Frontal cortex (tissue), 4 donors: ENCODE data around the gene TBX2. TPM values are rescaled to one million over a fixed set of nuclear protein-coding genes. Genes with fewer than 3 reads are reported as not detected.
A peak's percentile ranks its signal among the peaks of the same experiment; 100 is the strongest.

Experiments
- DNase-seq, 2 donors: peaks; one replicate each; pipeline ENCODE4 v3.0.0; 2012; ENCODE audit warnings: low spot score in 2 of 2
- FAIRE-seq: peaks from 2 replicates; lab custom pipeline; 2012; peaks lifted over from hg19 to GRCh38; lab: Jason Lieb, UNC
- total RNA-seq: library from RNA; depleted of rRNA; stranded (reverse); fragments of >200 nt; gene quantifications from one replicate; pipeline ENCODE4 v1.2.3, GENCODE V29; 2014
- donor health status: control.
- donor health status: control.
- donor health status: control.

TBX2 gene
- total RNA-seq, 1 donor from 2014 or later, result 1.2 TPM

DNA sequence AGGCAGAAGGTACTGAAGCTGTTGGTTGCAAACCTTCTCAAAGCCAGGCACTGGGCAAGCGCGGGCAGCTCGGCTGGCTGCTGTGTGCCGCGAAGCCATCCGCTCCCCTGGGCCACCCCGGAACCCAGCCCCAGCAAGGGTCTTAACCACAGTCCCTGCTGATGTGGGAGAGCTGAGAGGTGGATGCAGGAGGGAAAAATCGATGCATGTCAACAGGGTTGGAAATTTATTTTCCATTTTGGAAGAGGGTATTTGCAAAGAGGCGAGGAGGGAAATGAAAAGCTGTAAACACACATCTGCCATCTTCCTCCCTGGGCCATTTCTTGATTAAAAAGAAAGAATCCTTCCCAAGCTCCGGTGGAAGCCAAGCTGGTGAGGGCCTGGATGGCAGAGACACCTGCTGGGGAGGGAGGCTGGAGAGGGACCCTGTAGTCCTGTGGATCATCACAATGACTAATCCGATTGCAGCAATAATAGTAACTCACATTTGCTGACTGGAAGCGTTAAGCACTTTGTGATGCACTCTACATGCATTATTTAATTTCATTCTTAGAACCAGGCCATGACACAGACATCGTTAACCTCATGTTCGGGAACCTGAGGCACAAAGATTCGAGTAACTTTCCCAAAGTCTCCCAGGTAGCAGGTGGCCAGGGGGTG is 13.9 kb upstream of the TBX2 start:
- no peak for DNase-seq

DNA sequence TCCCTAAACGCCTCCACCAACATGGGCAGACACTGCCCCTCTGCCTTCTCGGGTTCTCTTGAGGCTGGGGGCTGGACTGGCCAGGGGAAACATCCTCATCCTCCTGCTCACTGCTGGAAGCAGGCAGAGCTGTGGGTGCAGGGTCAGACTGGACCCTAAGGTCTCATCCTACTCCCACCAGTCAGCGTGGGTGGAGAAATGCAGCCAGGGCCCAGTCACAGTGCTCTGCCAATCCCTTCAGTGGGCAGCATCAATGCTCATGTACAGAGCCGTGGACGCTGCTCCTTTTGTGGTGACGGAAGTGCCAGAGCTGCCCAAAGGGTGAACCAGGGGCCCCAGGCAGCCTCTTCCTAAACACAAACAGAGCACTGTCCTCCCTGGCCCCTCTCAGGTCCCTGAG is 13.4 kb upstream of the TBX2 start:
- FAIRE-seq (no peak), DNase-seq (no peak)

More for the DNA sequence above, 13.9 kb upstream of the TBX2 start:
- FAIRE-seq, result no peak

DNA sequence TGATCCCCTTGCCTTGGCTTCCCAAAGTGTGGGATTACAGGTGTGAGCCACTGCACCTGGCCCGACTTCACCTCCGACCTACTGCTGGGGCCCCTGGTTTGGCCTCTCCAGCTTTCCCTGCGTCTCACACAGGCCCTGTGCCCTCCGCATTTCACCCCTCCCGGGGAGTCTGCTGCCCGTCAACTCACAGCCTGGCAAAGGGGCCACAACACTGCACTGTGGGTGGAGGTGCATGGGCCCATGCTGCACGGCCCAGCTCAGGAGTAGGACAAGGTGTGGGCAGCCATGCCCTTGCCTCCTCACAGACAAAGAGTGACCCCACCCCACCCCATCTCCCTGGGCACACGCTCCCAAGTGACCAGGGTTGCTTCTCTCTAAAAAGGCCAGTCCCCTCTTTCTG is 12.6 kb upstream of the TBX2 start:
- FAIRE-seq, result no peak
- DNase-seq, result no peak

DNA sequence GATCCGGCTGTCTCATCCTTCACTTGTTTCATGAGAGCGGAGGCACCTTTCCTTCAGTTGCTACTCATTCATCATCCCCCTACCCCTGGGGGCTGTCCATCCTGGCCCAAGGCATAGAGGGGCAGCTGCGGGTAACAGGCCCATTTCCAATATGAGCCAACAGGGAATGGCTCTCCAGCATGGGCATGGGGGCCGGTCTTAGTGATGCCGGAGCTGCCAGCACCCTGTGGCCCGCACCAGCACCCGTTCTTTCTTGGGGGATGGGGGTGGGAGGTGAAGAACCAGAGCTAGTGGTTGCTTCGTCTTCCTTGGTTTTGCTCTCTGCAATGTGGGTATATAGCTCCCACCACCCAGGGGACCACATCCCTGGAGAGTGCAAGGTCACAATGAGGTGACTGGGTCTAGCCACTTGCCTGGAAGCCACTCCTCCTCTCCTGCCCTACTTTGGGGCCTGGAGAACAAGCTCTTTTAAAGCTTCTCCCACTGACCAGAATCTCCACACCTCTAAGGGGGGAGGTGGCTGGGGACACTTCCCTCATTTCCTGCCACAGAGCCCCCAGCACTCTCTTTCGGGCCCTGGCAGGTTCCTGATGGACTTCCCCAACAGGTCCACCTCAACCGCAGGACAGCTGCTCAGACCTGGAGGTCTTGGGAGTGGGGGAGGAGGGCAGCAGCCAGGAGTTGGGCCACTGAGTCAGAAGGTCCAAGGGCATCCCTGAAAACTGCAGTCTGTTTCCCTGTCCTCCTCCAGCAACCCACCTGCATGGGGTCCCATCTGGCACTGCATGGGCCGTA is 11.9 kb upstream of the TBX2 start:
- DNase-seq (no peak), FAIRE-seq (no peak)

DNA sequence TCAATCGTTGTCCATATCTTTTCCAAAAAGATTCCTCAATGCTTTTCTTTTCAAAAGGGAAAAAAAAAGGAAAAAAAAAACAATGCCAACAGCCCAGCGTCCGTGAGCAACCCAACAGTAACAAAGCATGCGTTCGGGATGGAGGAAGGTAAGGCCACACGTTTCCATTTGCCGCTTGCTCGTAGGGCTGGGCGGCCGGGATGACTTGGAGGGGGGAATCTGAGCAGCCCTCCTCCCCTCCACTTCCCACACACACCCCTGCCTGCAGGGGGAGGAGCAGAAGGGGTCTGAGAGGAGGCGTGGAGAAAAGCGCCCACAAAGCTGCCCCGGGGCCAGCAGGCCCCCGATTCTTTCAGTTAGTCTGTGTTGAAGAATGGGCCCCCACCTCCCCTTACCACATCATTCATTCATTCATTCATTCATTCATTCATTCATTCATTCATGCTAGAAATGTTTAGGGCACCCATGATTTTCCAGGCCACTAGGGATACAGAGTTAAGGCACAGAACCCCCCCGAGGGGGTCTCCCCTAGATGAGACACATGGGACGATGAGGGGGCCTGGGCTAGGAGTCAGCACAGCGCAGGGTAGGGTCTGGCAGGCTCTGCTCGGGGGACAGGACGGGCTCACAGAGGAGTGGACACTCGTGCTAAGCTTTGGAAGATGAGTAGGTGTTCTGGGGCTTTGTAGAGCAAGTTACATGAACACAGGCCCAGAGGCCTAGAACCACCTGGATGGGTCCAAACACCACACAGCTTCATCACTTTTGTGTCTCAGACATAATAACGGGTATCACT is 10.9 kb upstream of the TBX2 start:
- DNase-seq (no peak), FAIRE-seq (no peak)

DNA sequence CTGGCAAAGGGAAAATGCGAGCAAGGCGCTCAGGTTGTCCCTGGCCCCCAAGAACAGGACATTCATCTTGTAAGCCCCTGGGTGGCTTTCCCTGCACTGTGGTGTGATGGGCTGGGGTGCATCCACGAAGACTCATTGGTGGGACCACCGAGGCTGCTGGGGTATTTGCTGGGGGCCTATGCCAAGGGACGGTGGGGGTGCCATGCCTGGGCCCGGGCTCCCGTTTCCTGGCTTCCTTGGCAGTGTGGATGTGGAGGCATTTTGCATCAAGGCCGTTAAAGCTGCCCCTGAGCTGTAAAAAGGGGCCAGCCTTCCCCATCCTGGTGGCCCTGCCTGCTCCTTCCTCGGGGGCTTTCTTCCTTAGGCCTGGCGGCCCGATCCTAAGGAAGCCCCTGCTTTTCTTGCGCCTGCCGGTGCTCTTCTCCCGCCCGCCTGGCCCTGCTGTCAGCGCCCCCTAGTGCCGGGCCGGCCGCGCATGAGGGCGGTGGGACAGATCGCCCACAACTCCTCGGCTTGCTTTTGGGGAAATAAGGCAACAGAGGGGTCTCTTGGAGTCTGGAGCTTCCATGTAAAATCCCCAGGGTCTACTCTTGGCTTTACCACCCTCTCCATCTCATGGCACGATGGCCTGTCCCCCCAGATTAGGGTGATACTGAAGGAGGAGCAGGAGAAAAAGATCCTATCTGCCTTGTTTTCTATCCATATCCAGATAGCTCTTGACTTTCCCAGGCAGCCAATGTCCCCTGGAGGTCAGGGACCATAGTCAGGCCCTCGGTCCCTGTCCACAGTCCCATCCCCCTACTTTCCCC is 9.8 kb upstream of the TBX2 start:
- peak in 1 of 2 donors; percentile 56 for DNase-seq
- FAIRE-seq, result no peak

DNA sequence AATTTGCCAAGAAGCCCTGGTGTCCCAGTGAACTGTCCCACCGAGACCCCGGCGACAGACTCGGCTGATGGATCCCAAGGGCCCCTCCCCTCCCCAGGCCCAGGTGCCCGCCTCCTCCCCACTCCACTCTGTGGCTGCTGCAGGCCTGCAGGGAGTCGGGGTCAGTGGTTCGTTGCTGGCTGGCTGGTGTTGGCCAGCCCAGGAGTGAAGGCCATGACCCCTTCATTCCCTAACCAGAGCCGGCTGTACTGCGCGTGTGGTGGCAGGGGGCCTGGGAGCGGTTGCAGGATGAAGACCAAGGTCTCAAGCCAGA is 9.2 kb upstream of the TBX2 start:
- no peak for DNase-seq
- no peak for FAIRE-seq

DNA sequence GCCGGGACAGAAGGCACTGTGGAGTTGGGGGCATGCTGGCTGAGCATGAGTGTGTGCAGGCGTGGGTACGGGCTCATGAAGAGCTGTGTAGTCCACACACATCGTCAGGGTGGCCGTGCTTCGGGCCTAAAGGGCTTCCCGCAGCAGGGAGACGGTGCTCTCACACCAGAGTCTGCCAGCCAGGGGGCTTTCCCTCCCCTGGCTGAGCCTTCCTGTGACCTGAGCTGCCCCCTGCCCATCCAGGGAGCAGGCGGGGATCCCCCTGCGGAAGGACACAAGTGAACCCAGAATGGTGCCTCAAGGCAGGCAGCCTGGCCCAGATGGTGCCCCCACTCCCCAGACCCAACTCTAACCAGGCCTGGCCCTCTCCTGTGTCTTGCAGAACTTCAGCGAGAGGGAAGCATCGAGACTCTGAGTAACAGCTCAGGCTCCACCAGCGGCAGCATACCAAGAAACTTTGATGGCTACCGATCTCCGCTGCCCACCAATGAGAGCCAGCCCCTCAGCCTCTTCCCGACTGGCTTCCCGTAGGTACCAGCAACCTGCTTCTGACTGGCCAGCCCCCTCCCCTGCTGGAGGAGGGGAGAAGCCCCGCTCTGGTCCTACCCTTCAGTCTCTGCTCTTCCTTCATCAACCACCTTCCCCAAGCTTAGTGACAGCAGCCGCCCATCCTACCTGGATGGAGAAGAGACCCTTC is 7.9 kb upstream of the TBX2 start:
- FAIRE-seq (no peak), DNase-seq (no peak)

DNA sequence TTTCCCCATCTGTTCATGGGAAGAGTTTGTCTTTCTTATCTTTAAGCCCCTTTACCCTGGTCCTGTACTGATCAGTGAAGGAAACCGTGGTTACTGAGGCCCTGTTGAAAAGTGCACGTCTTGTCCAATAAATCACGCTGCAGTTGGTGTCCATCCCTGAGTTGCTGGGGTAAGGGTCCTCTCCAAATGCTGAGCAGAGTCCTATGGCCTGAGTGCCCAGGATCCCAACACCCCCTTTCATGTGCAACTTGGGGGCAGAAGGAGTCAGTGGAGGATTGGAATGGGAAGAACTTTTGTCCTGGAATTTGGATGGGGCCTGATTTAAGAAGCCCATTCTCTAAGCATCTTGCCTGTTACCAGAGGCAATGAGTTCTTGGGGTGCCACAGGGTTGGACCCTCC is 7.0 kb upstream of the TBX2 start:
- FAIRE-seq, result no peak
- DNase-seq, result no peak

DNA sequence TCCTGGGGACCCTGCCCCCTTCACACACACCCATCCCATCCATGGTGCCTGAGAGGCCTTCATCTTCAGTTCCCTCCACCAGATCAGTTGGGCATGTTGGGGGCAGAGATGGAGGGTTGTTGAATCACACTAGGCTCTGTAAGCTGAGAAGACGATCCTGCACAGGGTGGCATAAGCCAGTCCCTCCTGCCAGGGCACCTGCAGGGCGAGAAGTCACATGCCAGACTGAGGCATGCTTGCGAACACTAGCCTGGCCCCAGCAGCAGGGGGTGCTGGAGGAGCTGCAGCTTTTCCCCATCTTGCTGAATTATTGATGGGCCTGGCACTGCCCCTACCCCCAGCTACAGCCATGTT is 6.1 kb upstream of the TBX2 start:
- FAIRE-seq (no peak), DNase-seq (no peak)

DNA sequence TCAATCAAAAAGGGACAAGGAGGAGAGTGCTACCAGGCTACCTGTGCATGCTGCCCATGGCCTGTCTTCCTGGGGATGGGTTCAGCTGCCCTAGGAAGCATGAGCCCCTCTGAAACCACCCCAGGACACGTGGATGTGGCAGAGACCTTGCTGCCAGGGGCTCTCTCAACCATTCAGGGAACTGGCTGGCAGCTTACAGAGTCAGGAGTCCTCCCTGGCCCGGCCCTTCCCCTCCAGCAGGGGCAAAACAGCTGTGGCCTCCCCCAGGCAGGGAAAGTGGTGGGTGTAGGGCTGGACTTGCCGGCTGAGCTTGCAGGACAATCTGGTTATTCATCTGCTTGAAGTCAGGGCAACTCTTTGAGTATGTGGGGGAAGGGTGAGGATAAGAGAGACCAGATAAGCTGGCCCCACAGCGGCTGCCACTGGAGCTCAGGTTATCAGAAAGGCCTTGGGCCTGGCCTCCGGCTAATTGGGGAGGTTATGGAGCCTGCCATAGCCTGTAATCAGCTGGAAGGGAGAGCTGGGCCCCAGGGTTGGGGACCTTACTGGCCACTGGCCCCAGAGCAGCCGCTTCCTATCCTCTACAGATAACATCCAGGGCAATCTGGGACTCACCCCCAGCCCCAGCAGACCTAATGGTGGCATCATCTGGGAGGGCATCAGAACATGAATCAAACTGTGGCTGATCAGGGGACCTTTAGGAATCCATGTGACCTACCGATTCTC is 5.6 kb upstream of the TBX2 start:
- DNase-seq (no peak), FAIRE-seq (no peak)

DNA sequence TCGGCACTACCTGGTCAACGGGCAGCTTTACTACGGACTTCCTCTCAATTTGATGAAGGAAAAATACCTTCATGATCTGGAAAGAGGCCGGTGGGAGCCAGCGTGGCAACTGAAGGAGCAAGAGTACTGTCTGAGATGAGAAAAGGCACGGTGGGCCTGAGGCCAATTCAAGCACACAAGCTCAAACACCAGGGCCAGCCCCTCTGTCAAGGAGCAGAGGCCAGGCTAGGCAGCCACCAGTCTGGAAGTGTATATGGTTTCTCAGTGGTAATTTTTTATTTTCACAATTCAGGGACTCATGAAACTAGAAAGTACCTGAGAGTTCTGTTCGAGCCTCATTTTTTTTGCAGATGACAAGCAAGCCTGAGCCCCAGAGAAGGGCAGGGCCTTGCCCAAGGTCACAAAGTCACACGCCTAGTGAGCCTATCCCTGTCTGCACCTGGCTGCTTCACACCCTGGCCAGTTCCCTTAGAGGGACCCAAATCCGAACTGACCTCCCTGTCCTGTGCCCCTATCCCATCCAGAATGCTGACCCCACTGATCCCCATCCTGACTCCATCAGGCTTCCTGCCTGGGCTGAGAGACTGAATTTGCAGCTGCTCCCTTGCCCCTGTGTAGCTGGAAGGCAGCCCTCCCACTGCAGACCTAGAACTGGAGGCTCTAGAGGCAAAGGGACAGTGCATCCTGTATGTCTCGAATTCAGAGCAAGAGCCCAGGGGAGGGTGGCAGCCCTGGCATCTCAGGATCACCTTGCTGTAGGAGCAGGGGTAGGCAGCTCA is 4.8 kb upstream of the TBX2 start:
- no peak for FAIRE-seq
- peak in 1 of 2 donors; percentile 38 for DNase-seq

DNA sequence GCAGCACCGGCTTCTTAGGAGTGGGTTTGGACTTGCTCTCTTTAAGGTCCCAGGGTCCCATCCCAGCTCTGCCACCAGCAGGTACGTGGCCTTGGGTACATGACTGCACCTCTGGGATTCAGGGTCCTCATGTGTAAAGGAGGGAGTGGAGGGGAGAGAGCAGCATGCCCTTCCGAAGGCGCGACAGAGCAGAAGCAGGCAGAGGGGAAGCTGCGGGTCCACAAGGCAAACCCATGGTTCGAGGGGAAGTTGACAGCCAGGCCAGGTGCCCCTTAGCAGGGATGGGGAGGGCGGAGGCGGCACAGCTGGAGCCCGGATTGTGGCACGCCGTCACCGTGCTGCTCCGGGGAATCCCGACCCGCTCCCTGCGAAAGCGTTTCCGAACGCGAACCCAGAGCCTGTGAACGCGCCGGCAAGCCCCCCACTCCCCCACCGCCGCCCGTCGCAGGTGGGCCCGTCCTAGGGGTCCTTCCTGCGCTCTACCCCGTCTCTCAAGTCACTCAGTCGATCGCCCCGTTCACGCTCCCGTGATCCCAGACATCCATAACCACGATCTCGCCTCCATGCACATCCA is 4.1 kb upstream of the TBX2 start:
- DNase-seq, result peak in 1 of 2 donors; percentile 40
- no peak for FAIRE-seq

DNA sequence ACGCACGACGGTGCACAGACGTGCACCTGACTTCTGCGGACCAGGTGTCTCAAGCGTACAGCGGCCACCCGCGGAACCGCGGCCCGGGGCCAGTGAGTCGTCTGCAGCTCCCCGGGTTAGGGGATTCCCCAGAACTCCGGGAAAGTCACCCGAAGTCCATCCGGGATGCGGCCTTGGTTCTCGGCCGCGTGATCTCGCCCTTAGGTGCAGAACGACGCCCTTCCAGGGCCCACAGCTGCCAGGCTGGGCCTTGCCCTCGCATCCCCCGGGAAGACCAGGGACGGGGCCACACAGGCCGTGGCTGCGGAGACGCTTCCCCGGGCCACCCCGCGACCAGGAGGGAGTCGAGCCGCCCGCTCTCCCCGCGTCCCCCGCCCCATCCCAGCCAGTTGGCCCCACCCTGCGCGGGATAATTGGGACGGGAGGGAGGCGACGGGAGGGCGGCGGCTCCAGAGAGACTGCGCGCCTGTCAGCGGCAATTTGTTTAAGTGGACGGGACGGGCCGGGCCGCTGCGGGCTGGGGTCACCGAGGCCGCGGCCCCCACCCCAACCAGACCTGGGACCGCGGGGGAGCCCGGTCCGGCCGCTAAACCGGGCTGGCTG is 3.6 kb upstream of the TBX2 start:
- DNase-seq, result peak in 1 of 2 donors; percentile 33
- no peak for FAIRE-seq

DNA sequence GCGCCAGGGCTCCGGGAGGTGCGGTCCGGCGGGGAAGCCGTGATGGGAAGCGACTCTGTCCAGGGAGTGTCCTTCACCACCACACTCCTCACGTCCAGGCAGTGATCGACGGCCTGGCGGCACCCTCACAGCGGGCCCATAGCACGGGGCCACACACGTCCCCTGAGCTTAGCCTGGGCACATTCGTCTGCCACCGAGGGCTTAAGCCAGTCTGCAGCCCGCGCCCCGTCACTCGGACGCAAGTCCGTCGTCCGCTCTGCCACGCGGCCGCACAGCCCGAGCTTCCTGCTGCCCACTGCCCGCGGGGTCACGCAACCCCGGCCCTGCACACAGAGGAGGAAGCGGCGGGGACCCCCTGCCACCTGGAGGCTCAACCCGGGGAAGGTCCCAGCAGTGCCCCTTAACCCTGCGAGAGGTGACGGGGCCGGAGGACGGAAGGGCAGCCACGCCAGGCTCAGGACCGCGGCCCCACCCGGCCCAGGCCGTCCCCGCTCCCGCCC is 3.0 kb upstream of the TBX2 start:
- DNase-seq (peak in 1 of 2 donors; percentile 49), FAIRE-seq (no peak)

DNA sequence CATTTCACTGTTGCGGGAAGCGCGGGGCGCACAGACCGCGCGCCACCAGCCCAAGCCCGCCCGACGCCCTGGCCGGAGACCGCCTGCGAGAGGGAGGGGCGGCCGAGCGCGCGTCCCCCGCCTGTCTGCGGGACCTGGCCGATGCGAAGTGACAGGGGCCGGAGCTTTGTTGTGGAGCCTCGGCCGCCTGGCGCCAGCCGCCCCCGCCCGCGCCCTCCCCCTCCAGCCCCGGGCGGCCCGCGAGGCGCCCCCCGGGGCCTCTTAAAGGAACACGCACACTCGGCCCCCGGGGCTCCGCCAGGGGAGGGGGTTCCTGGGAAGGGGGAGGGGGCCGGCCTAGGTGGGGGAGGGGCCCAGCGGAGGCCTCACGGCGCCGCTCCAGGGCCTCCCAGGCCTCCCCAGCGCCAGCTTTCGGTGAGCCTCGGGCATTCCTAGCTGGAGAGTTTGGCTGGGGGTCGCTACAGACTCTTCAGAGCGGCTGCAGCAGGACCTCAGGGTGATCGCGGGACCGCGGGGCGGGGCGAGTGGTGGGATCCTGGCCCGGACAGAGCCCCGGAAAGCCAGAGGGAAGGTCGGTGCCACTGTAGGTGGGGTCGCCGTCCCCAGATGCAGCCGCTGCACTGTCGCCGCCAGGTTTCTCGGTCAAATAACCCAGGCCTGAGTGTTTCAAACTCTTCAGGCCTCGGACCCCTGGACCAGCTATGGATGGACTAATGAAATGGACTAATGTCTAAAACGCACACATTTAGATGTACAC is 2.4 kb upstream of the TBX2 start:
- FAIRE-seq, result no peak

DNA sequence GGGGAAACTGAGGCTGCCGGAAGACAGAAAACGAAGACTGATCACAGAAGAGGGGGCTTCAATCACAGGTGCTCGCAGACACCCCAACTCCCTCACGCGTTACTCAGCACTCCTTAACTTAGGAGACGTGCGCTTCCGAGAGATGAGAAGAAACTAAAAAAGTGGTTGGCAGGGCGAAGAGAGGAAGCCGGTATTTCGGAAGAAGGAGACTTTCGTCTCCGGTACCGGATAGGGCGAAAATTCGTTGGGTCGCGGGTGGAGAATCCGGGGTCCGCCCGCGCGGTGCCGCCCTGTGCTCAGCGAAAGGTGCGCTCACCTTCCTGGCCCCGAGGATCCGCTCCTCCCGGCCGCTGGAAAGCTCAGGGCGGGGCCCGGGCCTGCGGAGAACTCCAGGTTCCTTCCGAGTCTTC is 917 bp upstream of the TBX2 start:
- DNase-seq (peak in 1 of 2 donors; percentile 41), FAIRE-seq (no peak)

More for the DNA sequence above, 2.4 kb upstream of the TBX2 start:
- DNase-seq, result peak in 1 of 2 donors; percentile 51
